ENCODE results near the gene PHF3. TPM values are rescaled to one million over a fixed set of nuclear protein-coding genes. Genes with fewer than 3 reads are reported as not detected.

PHF3 gene
- 52.4 and 56.7 TPM in 2 replicates for total RNA-seq

GRCh38 chr6:63635588-63636517 lies at the start of gene PHF3:
PHF3 (plus strand) TSS chr6:63635802; CDS start chr6:63646552, 10,750 bp downstream.
- DNase-seq (peak; percentile 89), ATAC-seq (ENCODE audit: low read depth) (peak; percentile 88)
- POLR2A ChIA-PET: interaction anchor here (0.7 to 5.3 kb wide), 14 partner anchors 8 to 127 kb away, joined by 3 to 53 read pairs (median 4); partner anchors contain the start of genes LOC128125822 and PTP4A1
- Mint-ChIP-seq H3K4me1 (peaks cover 46% of the 10 kb centered on the region), H3K4me3 (peak within 1 kb of the TSS; percentile 95), H3K9me3 (no peaks in the 10 kb centered on the region), H3K36me3 (ENCODE audit: low read depth) (peaks cover 7% of the 10 kb centered on the region), H3K27me3 (no peaks in the 10 kb centered on the region), H3K27ac (peak within 1 kb of the TSS; percentile 94)
- CTCF ChIA-PET: interaction anchor here (1.0 to 2.7 kb wide), 6 partner anchors 29 to 128 kb away, joined by 3 to 13 read pairs (median 6); no protein-coding TSS in a partner anchor
- intact Hi-C loops (cut with micrococcal nuclease): loop anchor here (1.0 to 5.0 kb wide), 5 partner anchors 38 to 1349 kb away; partner anchors contain the start of genes KHDRBS2, LOC128125822 and PTP4A1
- no peak for TF ChIP-seq CTCF (IDR thresholded peaks at IDR 0.05)

GRCh38 chr6:63589952-63590411 lies 45.6 kb upstream of the PHF3 start:
- H3K36me3 Mint-ChIP-seq (ENCODE audit: low read depth): no peaks in the 10 kb centered on the region
- ChIA-PET POLR2A (no interaction called here), CTCF (no interaction called here)
- ATAC-seq (ENCODE audit: low read depth) (no peak), DNase-seq (no peak)
- peaks cover 4% of the 10 kb centered on the region for H3K27me3 Mint-ChIP-seq
- intact Hi-C loops (cut with micrococcal nuclease): no loop called here
- no peak overlapping the region for H3K4me3 Mint-ChIP-seq
- no peaks in the 10 kb centered on the region for H3K4me1 Mint-ChIP-seq
- H3K9me3 Mint-ChIP-seq: no peaks in the 10 kb centered on the region
- no peak overlapping the region for H3K27ac Mint-ChIP-seq
- no peak for TF ChIP-seq CTCF (IDR thresholded peaks at IDR 0.05)

GRCh38 chr6:63592886-63593285 lies 42.7 kb upstream of the PHF3 start:
- POLR2A ChIA-PET: interaction anchor here (1.0 kb wide), 1 partner anchor 19 kb away, joined by 3 read pairs; no protein-coding TSS in a partner anchor
- CTCF ChIA-PET: interaction anchor here (0.7 to 1.8 kb wide), 3 partner anchors 19 to 172 kb away, joined by 3 to 7 read pairs (median 4); no protein-coding TSS in a partner anchor
- DNase-seq (no peak), ATAC-seq (ENCODE audit: low read depth) (no peak)
- no peak for TF ChIP-seq CTCF (IDR thresholded peaks at IDR 0.05)
- intact Hi-C loops (cut with micrococcal nuclease): no loop called here
- Mint-ChIP-seq H3K9me3 (no peaks in the 10 kb centered on the region), H3K4me1 (peaks cover 2% of the 10 kb centered on the region), H3K36me3 (ENCODE audit: low read depth) (no peaks in the 10 kb centered on the region), H3K4me3 (no peak overlapping the region), H3K27ac (no peak overlapping the region), H3K27me3 (peaks cover 2% of the 10 kb centered on the region)

- POLR2A ChIA-PET: interaction anchor here (1.7 to 2.1 kb wide), 2 partner anchors 24 to 39 kb away, joined by 8 to 15 read pairs; partner anchors contain the start of gene PHF3
- no peak for TF ChIP-seq CTCF (IDR thresholded peaks at IDR 0.05)
- Mint-ChIP-seq H3K36me3 (ENCODE audit: low read depth) (no peaks in the 10 kb centered on the region), H3K4me1 (peaks cover 13% of the 10 kb centered on the region), H3K4me3 (peak overlapping the region; percentile 84), H3K27me3 (peaks cover 2% of the 10 kb centered on the region), H3K9me3 (no peaks in the 10 kb centered on the region), H3K27ac (no peak overlapping the region)
- DNase-seq (no peak), ATAC-seq (ENCODE audit: low read depth) (no peak)
- intact Hi-C loops (cut with micrococcal nuclease): loop anchor here (1.0 to 5.0 kb wide), 7 partner anchors 25 to 290 kb away; partner anchors contain the start of genes LOC128125822, PHF3 and PTP4A1
- CTCF ChIA-PET: interaction anchor here (1.1 to 6.1 kb wide), 12 partner anchors 13 to 245 kb away, joined by 3 to 169 read pairs (median 8); partner anchors contain the start of gene PHF3
Observed at GRCh38 chr6:63597141-63598048, 38.2 kb upstream of the PHF3 start.

All from activated B cell treated with CpG ODN at 0.5 μM for 24 hours (primary cell).